Activated CD4-positive, alpha-beta T cell treated with anti-CD3 and anti-CD28 coated beads, Interleukin-2, amount 50 U/mL, for 48 hours (primary cell): ENCODE results near the gene TAC4.
"Not testable (repeated sequence)": the region's sequence is repeated elsewhere in the genome, so short reads cannot be mapped to it uniquely, and the experiment has no call there.

Experiments used
- DNase-seq, 2 experiments: peaks; one replicate each; pipeline ENCODE4 v3.0.0-alpha.2; 2020

The TAC4 gene

DNA sequence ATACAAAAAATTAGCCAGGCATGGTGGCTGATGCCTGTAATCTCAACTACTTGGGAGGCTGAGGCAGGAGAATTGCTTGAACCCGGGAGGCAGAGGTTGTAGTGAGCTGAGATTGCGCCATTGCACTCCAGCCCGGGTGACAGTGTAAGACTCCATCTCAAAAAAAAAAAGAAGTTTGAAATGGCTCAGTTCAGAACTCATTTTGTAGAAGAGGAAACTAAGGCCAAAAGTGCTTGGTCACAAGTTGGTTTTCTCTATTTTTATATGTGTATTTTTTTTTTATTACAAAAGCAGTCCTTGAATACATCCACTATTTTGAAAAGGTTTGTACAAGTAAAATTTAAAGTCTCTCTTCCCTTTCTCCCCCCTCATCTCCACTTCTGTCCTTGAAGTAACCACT, 5.5 kb downstream of the TAC4 start:
- DNase-seq: no peak

DNA sequence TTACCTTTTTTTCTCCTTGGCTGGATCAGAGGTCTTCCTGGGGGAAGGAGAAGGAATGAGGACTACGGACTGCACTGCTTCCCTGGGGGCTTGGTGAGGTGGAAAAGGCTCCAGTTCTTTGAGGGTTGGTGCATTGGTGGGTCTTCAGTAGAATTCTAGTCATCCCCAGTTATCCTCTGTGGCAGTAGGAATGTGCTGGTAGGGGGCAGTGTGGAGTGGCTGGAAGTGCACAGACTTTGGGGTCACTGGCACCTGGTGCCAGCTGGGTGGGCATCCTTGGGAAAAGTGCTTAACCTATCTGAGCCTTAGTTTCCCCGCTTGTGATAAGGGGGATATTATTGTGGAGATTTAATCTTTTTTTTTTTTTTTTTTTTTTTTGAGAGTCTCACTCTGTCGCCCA, 6.3 kb downstream of the TAC4 start:
- DNase-seq: no peak

DNA sequence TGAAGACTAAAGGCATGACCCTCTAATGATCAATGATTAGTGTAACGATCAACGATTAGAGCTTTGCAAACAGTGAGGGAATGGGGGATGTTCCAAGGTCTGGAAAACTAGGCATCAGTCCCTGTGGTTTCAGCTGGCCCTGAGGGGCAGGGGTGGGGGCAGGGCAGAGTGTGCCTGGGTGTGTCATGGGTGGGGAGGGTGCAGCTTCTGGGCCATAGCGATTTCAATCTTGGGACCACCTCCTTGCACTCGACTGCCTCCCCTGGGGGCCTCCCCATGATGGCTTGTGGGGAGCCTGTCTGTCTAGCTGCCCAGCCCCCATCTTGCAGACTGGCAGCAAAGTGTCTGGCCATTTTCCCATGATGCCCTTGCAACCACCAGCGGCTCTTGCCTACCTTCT, 8.4 kb downstream of the TAC4 start:
- DNase-seq: no peak

DNA sequence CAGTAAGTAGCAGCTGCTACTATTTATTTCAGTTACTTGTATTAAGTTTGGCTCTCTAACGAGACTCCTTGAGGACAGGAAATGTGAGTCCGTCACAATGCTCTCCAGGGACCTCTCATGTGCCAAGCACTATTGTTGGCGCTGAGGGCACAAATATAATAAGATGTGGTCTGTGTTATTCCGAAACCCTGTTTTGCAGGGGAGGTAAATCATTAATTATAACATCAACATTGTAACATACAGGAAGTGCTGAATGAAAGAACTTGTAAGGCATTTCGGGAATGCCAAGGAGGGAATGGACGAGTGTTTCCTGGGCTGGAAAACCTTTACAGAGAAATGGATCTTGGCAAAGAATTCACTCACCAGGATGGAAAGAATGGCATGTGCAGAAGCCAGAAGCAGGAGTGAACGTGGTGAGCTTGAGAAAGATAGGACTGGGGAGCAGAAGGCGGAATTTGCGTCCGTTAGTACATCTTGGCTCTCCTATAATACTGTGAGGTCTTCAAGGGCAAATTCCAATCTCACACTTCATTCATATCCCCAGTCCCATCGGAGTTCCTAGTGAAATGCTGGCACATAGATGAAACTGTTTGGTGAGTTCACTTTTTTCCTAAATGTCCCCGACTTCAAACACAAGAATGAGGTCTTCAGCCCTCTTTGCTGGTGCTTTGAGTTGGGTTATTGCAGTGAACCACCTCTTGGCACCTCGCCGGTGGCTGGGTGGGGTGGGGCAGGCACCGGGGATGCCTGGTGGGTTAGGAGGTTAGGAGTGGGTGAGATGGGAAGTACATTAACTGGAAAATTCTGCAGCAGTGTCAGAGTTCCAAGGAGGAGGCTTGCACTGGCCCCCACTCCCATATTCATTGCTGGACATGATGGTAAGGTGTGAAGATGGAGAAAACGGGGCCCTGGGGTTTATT, 11.5 kb downstream of the TAC4 start:
- no peak for DNase-seq

DNA sequence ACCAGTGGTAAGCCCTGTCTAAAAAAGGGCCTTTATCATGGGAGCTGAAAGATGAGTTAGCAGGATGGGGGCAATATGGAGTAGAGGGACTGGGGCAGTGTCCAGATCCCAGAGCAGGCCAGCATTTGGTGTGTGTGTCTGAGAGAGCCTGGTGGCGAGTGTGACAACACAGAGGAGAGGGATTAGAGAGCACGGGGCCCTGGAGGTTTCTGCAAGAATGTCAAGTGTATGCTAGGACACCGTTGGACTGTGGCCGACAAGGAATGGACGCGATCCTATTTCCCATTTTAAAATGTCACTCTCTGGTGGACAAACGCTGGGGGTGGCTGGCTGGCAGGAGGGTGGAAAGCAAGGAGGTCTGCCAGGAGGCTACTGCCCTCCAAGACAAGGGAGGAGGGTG, 12.4 kb downstream of the TAC4 start:
- no peak for DNase-seq

DNA sequence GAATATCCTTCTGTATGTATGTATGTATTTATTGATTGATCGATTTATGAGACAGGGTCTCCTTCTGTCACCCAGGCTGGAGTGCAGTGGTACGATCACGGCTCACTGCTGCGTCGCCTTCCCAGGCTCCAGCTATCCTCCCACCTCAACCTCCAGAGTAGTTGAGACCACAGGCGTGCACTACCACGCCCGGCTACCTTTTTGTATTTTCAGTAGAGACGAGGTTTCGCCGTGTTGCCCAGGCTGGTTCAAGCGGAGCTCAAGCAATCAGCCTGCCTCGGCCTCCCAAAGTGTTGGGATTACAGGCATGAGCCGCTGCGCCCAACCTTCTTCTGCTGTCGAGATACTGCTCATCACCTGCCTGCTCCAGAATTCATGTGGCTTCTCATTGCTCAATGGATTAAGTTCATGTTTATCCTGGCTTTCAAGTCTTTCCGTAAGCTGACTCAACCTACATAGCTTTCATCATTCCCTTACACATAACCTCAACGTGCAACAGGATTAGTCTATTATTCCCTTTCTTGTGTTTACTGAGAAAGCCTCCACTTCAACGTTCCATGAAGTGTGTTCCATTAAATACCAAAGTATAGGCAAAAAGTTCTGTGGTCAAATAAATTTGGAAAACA, 13.6 kb downstream of the TAC4 start:
- DNase-seq: no peak

DNA sequence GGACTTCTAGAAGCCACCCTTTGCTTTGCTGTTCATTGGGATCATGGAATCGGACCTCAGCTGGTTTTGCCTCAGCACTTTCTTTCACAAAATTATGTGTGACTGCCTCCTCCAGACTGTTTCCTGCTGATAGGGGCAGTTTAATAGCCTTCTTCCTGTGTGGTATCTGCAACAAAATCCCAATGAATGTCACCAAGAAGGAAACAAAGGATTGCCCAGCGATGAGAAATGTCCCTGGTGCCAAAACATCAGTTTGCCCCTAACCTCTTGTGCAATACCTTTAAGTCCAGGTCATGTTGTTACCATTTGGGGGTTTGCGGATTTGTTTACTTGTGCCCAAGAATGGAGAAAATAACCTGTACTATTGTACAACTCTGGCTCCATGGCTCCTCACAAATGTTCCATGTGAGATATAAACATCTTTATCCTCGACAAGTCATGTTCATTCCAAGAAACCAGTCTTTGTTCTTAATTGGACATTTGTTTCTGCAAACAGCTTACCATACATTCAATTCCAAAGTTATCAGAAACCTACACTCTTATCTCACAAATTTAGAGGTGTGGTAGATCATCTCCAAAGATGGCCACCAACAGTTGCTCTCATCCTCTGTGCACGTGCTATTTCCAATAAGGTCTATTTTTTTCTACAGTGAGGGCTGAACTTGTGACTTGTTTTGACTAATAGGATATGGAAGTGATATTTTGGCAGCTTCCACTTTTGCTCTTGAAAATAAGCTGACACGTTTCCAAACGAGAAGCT, 14.8 kb downstream of the TAC4 start:
- DNase-seq: no peak

DNA sequence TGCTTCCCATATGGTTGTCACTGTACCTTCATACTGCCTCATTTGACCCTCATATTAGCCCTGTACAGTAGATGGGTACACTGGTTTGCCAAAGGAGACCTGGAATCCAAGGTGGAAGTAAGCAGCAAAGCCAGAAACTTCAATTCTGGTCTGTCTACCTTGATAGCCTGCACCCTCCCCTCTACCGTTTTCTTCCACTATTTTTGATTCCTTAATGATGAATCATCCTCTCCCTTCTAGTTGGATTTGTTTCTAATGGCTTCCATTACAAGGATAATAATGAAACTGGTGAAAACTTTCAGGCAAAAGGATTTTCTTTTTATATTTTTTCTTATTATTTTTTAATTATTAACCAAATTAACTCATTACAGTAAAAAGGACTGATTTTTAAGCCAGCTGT, 17.3 kb downstream of the TAC4 start:
- no peak for DNase-seq

DNA sequence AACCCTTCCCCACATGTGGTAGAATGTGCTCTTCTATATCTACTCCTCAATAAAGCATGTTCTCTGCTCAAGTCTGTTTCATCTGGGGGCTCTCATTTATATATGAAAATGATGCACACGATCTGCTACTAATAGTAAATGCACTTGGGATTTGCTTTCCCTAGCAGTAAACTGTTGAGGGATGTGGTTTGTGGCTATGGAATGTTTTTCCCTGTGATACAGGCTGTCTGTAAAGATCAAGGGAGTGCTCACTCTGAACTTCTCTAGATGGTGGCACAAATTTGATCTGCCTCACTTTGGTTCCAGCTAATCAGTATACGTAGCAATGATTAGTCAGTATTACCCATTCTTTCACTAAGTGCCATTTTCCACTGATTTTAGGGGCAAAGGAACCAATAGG, 18.8 kb downstream of the TAC4 start:
- DNase-seq: no peak

DNA sequence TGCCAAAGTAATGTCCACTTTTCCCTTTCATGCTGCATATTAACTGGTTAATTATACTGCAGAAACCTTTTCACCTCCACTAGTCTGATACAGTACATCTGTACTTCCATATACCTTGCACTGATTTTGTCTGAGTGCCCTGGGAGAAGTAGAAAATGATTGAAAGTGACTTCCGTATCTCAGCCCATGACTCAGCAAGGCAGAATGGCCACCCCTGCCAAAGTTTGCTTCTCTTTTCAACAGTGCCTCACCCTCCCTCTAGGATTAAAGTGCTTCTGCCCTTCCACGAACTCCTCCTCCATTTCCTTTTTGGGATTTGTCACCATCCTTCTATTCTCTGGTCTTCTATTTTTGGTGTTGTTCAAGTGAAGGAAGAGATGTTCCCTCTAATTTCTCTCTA, 19.5 kb downstream of the TAC4 start:
- not testable (repeated sequence) for DNase-seq

DNA sequence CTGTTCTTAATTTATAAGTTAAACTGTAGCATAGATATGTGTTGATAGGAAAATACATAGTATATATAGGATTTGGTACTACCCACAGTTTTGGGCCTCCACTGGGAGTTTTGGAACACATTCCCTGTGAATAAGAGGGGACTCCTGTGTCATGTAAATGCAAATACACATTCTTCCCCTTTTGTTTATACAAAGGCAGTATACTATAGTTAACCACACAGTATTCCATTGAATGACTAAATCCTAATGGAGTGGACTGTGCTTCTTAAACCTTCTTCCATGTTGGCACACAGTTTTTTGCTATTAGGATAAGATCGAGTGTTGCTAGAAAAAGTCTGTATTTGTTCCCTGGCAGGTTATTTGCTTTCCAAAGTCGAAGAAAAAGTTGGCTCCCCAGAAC, 22.2 kb downstream of the TAC4 start:
- DNase-seq: no peak

DNA sequence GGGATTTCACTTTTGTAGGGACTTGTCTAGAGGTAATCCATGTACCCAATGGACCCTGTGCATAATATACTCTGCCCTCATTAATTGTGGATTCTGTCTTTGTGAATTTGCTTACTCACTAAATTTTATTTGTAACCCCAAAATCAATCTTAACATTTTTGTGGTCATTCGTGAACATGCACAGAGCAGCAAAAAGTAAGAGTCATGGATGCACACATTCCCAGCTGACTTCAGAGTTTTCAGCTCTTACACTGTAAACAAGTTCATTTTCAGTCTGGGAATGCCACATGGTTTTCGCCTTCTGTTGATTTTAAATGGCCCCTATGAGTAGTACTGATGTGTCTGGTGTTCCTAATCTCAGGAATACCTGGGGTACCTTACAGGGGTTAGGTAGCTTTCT, 24.3 kb downstream of the TAC4 start:
- no peak for DNase-seq

DNA sequence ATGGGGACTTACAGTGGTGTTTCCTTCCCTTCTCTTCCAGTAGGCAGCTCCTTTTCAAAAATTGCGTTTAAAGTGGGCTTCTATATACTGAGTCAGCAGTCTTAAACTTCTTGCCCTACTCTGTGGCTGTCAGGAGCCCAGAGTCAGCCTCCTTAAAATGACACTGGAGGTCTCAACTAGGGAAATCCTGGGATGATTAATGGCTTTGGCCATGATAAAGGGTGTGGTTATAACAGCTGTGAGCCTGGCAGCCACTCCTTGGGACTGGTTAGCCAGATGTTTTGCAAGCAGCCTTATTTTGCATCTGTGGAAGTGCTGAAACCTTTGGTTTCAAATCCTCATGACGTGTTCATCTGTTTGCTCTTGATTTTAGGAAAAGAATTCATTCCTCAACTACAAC, 25.0 kb downstream of the TAC4 start:
- no peak for DNase-seq

DNA sequence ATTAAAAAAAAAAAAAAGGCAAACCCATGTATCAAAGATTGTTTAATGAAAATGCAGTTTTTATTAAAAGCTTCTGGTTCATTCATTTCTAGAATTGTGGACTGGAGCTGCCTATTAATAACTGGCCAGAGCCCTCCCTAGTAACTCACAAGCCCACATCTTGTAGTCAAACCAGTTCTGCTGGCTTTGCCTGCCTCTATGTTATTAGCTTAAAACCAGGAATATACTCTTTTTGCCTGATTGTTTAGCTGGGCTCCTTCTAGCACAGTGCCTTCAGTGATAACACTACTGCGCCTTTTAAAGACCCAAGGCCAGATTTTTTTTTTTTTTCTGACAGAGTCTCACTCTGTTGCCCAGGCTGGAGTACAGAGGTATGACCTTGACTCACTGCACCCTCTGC, 26.0 kb downstream of the TAC4 start:
- no peak for DNase-seq

DNA sequence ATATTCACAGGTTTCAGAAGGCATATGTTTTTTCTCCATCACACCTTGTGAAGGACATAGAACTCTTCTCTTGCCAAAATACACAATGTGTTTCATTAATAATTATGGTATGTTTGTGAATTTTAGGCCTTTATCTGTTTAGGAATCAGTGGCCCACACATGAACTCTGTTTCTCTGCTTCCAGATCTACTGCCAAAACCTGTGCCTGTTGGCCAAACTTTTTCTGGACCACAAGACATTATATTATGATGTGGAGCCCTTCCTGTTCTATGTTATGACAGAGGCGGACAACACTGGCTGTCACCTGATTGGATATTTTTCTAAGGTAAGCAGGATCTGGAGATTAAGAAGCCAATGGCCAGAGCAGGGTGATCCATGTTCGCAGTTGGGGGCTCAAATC, 26.4 kb downstream of the TAC4 start:
- DNase-seq: no peak

DNA sequence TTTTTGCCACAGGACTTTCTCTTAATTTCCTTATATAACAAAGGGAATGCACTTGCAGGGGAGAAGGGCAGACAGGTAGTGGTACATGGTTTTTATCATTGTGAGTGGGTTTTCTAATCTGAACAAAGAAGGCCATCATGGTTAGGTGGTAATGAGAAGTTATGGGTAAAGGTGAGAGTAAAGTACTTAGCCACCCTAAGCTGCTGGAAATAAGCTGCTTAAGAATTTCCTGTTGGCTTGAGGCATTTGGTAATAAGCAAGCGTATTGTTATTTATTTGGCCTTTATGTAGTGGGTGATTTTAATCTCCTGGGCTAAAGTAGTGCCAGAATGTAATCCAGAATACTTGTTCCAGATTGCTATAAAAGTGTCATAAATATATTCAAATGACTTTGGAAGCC, 27.1 kb downstream of the TAC4 start:
- DNase-seq: no peak

DNA sequence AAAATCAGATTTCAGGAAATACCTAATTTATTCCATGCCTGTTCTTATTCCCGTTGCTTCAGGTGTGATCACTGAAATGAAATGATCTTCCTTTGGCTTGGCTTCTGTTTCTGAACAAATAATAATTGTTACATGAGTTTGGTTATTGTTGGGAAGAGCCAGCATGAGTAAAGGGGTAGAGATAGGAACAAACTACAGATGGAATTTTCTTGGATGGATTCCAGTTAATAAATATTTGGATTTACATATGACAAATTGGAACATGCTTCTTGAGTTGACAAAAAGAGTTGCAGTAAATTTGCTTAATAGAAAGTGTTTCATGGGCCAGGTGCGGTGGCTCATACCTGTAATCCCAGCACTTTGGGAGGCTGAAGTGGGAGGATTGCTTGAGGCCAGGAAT, 28.2 kb downstream of the TAC4 start:
- no peak for DNase-seq

DNA sequence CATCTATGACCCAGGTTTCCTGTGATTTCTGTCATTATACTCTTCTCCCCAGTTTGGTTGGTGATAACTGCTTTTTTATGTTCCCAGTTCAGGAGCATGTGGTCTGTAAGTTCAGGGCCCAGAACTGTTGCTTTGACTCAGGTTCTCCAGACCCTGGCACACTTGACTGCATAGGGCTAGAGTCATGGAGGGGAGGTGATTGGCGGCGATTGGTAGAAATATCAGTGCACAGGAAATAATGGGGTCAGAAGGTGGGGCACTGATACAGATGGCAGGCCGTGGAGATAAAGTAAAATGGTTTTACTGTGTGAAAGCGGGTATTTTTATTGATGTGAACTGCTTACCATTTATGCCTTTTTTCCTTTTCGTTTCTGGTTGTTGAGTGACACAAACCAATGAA, 28.7 kb downstream of the TAC4 start:
- DNase-seq: no peak

DNA sequence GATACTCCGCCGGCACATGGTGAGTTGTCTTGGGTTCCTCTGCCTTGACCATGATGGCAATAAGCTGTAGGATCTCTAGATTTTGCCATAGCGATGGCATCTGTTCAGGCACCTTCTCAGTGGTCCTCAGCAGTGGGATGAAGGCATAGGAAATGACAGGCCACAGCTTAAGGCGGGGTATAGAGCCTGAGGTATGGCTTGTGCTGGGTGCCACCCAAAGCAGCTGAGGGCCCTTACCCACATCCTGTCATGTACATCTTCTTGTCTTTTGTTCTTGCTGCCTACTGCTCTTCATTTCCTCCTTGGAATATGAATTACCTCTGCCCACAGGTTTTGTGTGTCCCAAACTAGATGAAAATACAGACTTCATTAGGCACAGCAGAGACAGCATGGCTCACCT, 29.9 kb downstream of the TAC4 start:
- peak; percentile 18 to 38 for DNase-seq

DNA sequence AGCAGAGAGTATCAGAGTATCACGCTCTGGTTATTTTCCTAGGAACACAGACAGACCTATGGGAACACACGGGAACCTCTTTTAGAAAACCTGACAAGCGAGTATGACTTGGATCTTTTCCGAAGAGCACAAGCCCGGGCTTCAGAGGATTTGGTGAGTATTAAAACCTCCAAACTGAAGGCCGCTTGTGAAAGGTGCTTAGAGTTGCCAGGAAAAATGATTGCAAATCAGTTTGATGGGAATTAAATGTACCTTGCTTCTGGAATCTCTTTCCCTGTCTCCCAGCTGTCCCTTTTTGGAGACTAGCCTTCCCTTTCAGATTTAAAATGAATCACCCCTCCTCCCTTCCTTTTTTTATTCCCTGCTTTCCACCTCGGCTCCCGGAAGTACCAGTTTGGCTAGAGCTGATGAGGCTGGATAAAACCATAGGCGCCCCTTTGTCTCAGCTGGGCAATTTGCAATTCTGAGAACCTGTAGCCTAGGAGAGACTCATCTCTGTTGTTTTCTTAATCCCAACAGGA, 32.0 kb downstream of the TAC4 start:
- DNase-seq: no peak

DNA sequence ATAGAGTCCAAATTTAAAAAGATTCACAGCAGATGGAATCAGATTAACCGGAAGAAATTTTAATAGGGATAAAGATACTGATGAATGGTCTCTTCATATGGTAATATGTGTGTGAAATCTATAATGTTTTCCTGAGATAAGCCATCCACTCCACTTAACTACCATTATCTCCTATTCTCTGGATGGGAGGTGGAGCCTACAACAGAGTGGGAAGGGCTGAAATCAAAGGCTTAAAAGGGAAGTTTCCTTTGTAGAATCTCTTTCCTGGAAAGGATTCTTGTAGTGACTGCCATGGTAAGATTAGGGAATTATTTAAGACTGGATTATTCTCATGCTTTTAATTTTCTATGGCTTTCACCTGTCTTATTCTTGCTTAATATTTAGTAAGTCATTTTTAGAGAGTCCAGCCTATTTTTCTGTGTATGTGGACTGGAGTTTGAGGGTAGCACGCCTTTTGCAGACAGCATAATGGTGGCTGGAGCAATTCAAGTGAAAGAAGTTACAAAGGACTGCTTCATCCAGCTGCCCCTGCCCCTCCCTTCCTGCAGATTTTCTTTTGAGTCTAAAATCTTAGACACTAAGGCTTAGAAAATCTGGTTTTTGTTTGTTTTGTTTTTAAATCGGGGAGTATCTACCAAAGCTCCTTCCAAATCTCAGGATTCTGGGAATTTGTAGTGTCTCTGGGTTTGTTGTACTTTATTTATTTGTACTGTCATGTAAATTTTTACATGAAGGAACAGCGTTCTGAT, 32.9 kb downstream of the TAC4 start:
- no peak for DNase-seq

DNA sequence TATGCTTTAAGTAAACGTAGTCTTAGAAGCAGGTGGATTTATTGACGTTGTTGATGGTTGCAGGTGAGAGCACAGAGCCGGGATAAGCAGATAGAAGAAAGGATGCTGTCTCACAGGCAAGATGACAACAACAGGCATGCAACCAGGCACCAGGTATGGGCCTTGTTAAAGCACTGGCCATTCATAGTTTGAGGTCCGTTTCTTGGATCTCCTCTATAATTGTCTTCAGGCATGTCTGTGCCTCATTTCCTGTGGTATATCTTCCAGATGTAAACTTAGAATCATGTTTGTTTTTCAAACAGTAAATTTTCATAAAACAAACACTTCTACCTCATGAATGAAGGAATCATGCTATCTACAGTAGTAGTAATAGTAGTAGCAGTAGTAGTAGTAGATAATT, 38.8 kb downstream of the TAC4 start:
- DNase-seq: no peak

DNA sequence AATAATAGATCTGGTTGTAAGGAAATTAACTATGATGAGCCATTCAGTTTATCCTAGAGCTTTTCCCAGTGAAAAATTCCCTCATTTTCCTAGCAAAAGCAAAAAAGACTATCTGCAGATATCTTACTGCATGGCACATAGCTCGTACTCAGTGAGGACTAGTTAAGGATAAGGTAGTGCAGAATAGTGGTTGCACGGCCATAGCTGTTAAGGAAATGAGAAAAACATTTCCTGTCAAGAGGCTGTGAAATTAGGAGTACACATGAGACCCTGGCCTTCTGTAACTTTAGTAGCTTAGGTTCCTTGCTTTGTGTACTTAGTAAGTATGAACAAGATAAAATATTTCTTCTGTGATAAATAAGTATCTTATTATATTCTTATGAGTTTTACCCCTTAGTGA, 49.1 kb downstream of the TAC4 start:
- DNase-seq: no peak
